Testis (tissue), 3 donors: ENCODE data around the gene RGS11. TPM values are rescaled to one million over a fixed set of nuclear protein-coding genes. Genes with fewer than 3 reads are reported as not detected.
"Not testable (repeated sequence)": the region's sequence is repeated elsewhere in the genome, so short reads cannot be mapped to it uniquely, and the experiment has no call there.

ENCODE experiments used
- DNase-seq: peaks from one replicate; pipeline ENCODE4 v3.0.0-alpha.2; 2019
- H3K27ac ChIP-seq, 2 donors: fragments of 200-600 bp; sonication (generic); one replicate each; pipeline ENCODE4 v1.5.1; 2019
- H3K27me3 ChIP-seq: fragments of 200-600 bp; sonication (generic); one replicate; pipeline ENCODE4 v1.5.1; 2019
- H3K36me3 ChIP-seq: fragments of 200-600 bp; sonication (generic); one replicate; pipeline ENCODE4 v1.5.1; 2017; ENCODE audit warnings: low read depth; ENCODE audit errors: missing control alignments
- H3K4me1 ChIP-seq: fragments of 200-600 bp; sonication (generic); one replicate; pipeline ENCODE4 v1.5.1; 2019
- H3K4me3 ChIP-seq, 2 donors: fragments of 200-600 bp; sonication (generic); one replicate each; pipeline ENCODE4 v1.5.1; 2017 to 2019
- H3K9me3 ChIP-seq: fragments of 200-600 bp; sonication (generic); one replicate; pipeline ENCODE4 v1.5.1; 2017
- POLR2A ChIP-seq: fragments of 450-650 bp; IDR thresholded peaks from one replicate; pipeline ENCODE4 v1.6.1; 2017; ENCODE audit warnings: antibody characterized with exemption, mild to moderate bottlenecking, moderate library complexity
- WGBS, 2 donors: methylation state at CpG; one replicate each; pipeline ENCODE4 v1.1.5; 2018; 5-methylcytosine and 5-hydroxymethylcytosine counted together
- intact Hi-C: fragments of 100-400 bp; cut with DNase I; formaldehyde crosslinking; loops from one replicate; pipeline ENCODE4 v1.15.1; 2023; ENCODE audit warnings: low total_unique reads
- polyA plus RNA-seq: library from polyadenylated mRNA; stranded (reverse); fragments of 350-450 nt; fragmentation: Illumina TruSeq; extraction: RNeasy Lipid Tissue Mini Kit (QIAGEN cat#74804); gene quantifications from one replicate; pipeline ENCODE4 v1.2.3, GENCODE V29; 2014; ENCODE audit warnings: low read depth, low replicate concordance; ENCODE audit not compliant: insufficient read depth
- total RNA-seq, 2 donors: library from RNA; depleted of rRNA; stranded (reverse); fragments of >200 nt; gene quantifications; one replicate each; pipeline ENCODE4 v1.2.3, GENCODE V29; 2016
- TF ChIP-seq, protein P1 (sequence below), 3 experiments: fragments of 450-650 bp in 2 of 3; fragments of 200-600 bp in 1 of 3; sonication (generic) in 1 of 3; IDR thresholded peaks; one replicate each; pipeline ENCODE4 v1.5.1; 2016 to 2019; ENCODE audit warnings: antibody characterized with exemption in 3 of 3, mild to moderate bottlenecking in 2 of 3, moderate library complexity in 1 of 3

RGS11 gene
- total and polyA plus RNA-seq, 3 donors from 2014 or later = 1.2 to 3.0 (median 2.9) TPM

DNA sequence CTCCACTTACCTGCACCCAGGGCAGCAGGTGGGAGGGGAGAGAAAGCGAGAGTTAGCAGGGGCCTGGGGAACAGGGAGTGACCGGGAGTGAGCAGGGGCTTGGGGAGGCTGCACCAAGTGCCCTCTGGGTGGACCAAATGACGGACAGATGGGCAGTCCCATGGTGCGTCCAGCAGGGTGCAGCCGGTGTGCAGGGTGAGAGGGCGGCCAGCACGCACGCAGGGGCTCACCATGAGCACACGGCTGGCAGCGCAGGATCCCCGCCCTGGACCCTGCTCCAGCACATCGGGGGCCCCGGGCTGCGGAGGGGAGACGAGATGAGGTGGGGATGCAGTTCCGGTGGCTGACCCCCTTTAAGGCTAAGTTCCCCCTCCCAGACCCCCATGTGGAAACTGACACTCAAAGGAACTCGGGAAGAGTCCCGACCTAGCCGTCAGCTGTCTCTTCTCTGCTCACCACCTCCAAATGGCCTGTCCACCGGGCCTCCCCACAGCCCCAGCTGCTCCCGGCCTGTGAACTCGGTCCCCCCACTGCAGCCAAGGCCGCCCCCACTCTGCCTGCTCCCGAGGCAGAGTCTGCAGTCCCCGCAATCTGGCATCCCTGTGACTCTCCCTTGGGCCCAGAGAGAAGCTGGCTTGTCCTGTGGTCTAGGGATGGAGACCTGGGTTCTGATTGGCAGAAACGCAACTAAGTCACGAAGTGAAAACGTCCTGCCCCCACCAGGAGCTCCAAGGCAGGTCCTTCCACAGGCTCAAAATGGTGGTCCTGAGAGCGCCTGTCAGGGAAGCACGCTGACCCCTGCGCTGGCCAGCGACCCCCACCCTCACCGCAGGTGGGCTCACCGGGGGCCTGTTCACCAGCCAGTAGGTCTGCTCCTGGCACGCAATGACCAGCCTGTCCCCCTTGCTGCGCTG, 2.9 kb downstream of the RGS11 start:
- Histone ChIP-seq H3K9me3 (no peaks in the 10 kb centered on the region), H3K27me3 (no peaks in the 10 kb centered on the region), H3K36me3 (no peaks in the 10 kb centered on the region), H3K27ac (no peak overlapping the region), H3K4me1 (no peaks in the 10 kb centered on the region), H3K4me3 (no peak overlapping the region)
- intact Hi-C loops = no loop called here
- 70 to 74% methylated on average over 16 to 36 of the region's 36 CpGs for WGBS, 2 donors
- TF ChIP-seq, protein P1, sequence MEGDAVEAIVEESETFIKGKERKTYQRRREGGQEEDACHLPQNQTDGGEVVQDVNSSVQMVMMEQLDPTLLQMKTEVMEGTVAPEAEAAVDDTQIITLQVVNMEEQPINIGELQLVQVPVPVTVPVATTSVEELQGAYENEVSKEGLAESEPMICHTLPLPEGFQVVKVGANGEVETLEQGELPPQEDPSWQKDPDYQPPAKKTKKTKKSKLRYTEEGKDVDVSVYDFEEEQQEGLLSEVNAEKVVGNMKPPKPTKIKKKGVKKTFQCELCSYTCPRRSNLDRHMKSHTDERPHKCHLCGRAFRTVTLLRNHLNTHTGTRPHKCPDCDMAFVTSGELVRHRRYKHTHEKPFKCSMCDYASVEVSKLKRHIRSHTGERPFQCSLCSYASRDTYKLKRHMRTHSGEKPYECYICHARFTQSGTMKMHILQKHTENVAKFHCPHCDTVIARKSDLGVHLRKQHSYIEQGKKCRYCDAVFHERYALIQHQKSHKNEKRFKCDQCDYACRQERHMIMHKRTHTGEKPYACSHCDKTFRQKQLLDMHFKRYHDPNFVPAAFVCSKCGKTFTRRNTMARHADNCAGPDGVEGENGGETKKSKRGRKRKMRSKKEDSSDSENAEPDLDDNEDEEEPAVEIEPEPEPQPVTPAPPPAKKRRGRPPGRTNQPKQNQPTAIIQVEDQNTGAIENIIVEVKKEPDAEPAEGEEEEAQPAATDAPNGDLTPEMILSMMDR (IDR thresholded peaks at IDR 0.05) = no peak
- TF ChIP-seq POLR2A = no peak
- no peak for DNase-seq

- no peaks in the 10 kb centered on the region for H3K36me3 ChIP-seq
- DNase-seq = no peak
- no peak for TF ChIP-seq POLR2A
- TF ChIP-seq, protein P1 (IDR thresholded peaks at IDR 0.05) = no peak
- WGBS, 2 donors = 90 to 94% methylated on average over 16 to 33 of the region's 34 CpGs
- H3K27ac ChIP-seq = no peak overlapping the region
- H3K9me3 ChIP-seq = no peaks in the 10 kb centered on the region
- no peak overlapping the region for H3K4me3 ChIP-seq
- H3K4me1 ChIP-seq = peaks cover 7% of the 10 kb centered on the region
- no peaks in the 10 kb centered on the region for H3K27me3 ChIP-seq
- intact Hi-C loops = no loop called here
Observed at GRCh38 chr16:270381-271255, 5.1 kb downstream of the RGS11 start.

- DNase-seq = no peak
- 85 to 87% methylated on average over 6 to 24 of the region's 24 CpGs for WGBS, 2 donors
- TF ChIP-seq, protein P1 (IDR thresholded peaks at IDR 0.05) = no peak
- TF ChIP-seq POLR2A = no peak
- H3K36me3 ChIP-seq = no peaks in the 10 kb centered on the region
- peaks cover 16% of the 10 kb centered on the region for H3K4me1 ChIP-seq
- intact Hi-C loops = no loop called here
- no peak overlapping the region for H3K4me3 ChIP-seq
- no peaks in the 10 kb centered on the region for H3K9me3 ChIP-seq
- H3K27me3 ChIP-seq = no peaks in the 10 kb centered on the region
- no peak overlapping the region for H3K27ac ChIP-seq
Observed at GRCh38 chr16:269061-269796, 6.5 kb downstream of the RGS11 start.

DNA sequence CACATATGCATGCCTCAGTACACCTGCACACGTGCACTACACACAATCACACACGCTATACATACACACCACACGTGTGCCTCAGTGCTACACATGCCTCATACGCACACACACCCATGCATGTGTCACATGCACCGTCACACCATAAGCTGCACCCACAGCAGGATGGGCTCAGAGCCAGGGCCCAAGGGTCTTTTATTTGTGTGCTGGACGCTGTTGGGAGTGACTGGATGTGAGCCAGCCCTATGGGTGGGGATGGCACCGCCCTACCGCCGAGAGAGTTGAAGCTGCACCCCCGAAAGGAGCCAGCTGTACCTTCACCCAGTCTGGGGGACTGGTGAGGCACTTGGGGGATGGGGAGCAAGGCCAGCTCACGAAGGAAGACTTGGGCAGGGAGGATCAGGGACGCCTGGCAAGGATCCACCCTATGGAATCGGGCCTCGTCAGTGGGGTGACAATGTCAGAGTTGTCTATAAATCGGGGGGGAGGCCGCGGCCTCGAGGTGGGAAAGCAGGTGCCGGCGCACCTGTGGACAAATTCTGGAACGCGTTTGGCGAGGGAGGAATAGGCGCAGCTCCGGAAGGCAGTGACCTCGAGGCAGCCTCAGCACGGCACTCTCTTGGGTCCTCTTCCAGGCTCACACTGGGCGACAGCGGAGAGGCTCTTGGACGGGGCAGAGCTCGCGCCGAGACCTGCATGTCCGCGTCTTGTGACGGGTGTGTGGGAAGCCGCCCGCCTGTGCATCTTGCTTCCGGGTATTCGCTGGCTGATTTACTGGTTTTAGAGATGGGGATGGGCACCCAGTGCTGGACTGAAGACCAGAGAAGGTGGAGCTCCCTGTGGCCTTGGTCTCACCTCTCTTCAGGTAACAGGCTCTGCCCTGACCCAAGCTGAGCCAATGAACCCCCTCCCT, 7.3 kb downstream of the RGS11 start:
- 70 to 73% methylated on average over 36 to 40 of the region's 40 CpGs for WGBS, 2 donors
- no peaks in the 10 kb centered on the region for H3K27me3 ChIP-seq
- DNase-seq = no peak
- intact Hi-C loops = no loop called here
- no peaks in the 10 kb centered on the region for H3K36me3 ChIP-seq
- H3K4me3 ChIP-seq = no peak overlapping the region
- H3K4me1 ChIP-seq = peaks cover 16% of the 10 kb centered on the region
- no peaks in the 10 kb centered on the region for H3K9me3 ChIP-seq
- TF ChIP-seq, protein P1 (IDR thresholded peaks at IDR 0.05) = no peak
- TF ChIP-seq POLR2A = no peak
- no peak overlapping the region for H3K27ac ChIP-seq

DNA sequence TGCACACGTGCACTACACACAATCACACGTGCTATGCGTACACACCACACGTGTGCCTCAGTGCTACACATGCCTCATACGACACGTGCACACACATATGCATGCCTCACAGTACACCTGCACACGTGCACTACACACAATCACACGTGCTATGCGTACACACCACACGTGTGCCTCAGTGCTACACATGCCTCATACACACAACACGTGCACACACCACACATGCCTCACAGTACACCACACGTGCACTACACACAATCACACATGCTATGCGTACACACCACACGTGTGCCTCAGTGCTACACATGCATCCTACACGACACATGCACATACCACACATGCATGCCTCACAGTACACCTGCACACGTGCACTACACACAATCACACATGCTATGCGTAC, 8.2 kb downstream of the RGS11 start:
- H3K9me3 ChIP-seq, H3K27me3 ChIP-seq, DNase-seq, H3K4me3 ChIP-seq, H3K27ac ChIP-seq, H3K36me3 ChIP-seq, intact Hi-C loops: not testable (repeated sequence)
- H3K4me1 ChIP-seq = peaks cover 16% of the 10 kb centered on the region
- 84 to 87% methylated on average over 17 of the region's 17 CpGs for WGBS, 2 donors
